ELF-1 (cell line): ENCODE results near the gene HSPA12B.

Experiments
- DNase-seq: peaks from one replicate; pipeline ENCODE4 v3.0.0-alpha.2; 2016; ENCODE audit warnings: low read depth, low spot score

Gene HSPA12B

GRCh38 chr20:3749087-3749688, 16.7 kb downstream of the HSPA12B start:
- DNase-seq = no peak

- peak; percentile 85 for DNase-seq
Observed at GRCh38 chr20:3749689-3750531, 17.4 kb downstream of the HSPA12B start.

GRCh38 chr20:3751305-3751674, 18.8 kb downstream of the HSPA12B start:
- no peak for DNase-seq

DNA sequence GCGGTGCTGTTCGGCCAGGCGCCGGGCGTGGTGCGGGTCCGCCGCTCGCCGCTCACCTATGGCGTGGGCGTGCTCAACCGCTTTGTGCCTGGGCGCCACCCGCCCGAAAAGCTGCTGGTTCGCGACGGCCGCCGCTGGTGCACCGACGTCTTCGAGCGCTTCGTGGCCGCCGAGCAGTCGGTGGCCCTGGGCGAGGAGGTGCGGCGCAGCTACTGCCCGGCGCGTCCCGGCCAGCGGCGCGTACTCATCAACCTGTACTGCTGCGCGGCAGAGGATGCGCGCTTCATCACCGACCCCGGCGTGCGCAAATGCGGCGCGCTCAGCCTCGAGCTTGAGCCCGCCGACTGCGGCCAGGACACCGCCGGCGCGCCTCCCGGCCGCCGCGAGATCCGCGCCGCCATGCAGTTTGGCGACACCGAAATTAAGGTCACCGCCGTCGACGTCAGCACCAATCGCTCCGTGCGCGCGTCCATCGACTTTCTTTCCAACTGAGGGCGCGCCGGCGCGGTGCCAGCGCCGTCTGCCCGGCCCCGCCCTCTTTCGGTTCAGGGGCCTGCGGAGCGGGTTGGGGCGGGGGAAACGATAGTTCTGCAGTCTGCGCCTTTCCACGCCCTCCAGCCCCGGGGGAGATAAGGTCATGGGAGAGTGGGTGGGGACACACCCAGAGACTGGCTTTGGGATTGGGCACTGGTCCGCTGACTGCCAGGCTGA, 19.3 kb downstream of the HSPA12B start:
- peak; percentile 84 for DNase-seq

DNA sequence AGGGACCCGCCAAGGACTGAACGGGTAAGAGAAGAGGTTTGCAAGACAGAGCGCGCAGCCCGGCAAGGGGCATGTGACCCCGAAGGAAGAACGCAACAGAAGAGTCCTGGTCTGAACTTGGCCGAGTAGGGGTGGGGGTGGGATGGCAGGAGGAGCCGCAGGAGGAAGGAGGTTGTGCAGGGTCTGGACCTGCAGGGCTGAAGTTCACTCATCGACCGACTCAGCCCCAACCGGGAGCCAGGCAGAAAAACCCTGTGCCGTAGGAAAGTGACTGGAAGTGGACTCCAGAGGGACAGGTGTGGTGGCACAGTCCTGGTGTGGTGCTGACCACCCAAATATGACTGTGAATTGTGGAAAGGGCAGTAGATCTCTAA, 19.9 kb downstream of the HSPA12B start:
- DNase-seq = no peak

GRCh38 chr20:3753098-3753497, 20.6 kb downstream of the HSPA12B start:
- peak; percentile 87 for DNase-seq

- DNase-seq = no peak
Observed at GRCh38 chr20:3753501-3754275, 21.2 kb downstream of the HSPA12B start.

DNA sequence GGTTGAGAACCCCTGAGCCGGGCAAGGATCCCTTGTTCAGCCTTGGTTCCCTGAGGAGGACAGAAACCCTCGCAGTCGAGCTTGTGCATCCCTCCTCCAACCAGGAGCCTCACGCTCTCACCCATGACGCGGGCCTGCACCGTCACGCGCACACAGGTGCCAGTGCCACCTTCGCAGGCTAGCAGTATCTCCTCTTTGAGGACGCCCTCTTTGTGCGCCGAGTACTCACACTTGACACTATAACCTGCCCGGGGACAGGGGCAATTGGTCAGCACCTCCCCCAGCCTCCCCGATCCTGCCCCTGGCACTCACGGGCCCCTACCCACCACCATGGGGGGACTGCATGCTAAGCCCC, 21.8 kb downstream of the HSPA12B start:
- DNase-seq = no peak

GRCh38 chr20:3755269-3755668, 22.8 kb downstream of the HSPA12B start:
- no peak for DNase-seq

- no peak for DNase-seq
Observed at GRCh38 chr20:3755814-3756480, 23.5 kb downstream of the HSPA12B start.

GRCh38 chr20:3757268-3757667, 24.8 kb downstream of the HSPA12B start:
- DNase-seq = no peak

- no peak for DNase-seq
Observed at GRCh38 chr20:3758566-3758965, 26.1 kb downstream of the HSPA12B start.

GRCh38 chr20:3759316-3759823, 26.9 kb downstream of the HSPA12B start:
- DNase-seq = no peak

GRCh38 chr20:3759884-3760283, 27.4 kb downstream of the HSPA12B start:
- no peak for DNase-seq

- no peak for DNase-seq
Observed at GRCh38 chr20:3760655-3761348, 28.3 kb downstream of the HSPA12B start.

DNA sequence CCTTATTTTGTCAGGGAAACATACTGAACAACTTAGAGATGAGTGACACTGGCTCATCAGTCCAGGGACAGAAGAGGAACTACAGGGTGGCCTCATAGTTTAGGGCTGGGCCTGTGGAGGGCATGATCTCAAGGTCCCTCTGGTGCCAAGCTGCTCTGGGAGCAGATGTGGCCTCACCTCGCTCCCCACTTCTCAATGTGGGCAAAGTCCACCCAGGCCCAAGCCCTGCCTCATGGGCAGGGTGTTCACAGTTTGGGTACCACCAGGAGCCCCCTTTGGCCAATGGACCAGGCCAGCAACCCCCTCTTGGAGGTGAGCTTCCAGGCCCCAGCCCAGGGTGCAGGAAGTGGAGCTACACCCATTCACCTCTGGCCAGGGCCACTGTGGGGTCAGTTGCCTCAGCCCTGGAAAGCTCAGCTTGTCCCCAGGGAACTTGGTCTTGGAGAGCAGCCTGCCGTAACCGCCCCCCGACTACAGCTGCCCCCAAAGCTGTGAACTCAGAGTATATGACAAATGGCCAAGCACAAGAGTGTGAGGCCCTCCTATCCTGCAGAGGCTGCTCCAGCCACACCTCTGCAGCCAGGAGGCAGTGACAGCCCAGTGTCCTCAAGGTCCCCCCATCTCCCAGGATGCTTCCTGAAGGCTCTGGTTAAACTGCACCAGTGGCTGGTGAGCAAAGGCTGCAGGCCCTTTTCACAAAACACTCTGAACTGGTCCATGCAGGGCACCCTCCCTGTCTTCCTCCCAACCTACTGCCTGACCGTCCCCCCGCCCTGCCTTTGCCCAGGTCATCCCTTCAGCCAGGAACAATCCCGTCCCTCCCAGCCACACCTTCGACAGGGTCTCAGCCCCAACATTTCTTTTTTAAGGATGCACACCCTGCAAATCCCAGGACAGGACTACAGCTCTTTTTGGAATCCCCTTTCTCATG, 31.5 kb downstream of the HSPA12B start:
- no peak for DNase-seq

DNA sequence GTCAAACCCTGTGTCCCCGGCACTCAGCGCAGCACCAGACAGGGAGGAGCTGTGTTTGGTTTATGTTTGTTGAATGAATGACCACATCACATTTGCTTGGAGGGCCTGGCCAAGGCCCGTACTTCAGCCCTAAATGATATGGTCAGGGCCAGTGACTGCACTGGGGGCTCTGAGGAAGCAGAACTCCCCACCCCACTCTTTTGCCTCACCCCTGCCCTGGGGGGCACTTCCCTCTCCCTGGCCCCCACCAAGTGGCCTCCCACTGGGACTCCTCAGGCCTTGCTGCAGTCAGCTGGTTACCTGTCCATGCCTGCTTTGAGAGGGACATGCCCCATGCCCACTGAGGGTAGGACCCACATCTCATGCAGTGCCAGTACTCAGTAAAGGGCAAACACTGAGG, 32.2 kb downstream of the HSPA12B start:
- no peak for DNase-seq

DNA sequence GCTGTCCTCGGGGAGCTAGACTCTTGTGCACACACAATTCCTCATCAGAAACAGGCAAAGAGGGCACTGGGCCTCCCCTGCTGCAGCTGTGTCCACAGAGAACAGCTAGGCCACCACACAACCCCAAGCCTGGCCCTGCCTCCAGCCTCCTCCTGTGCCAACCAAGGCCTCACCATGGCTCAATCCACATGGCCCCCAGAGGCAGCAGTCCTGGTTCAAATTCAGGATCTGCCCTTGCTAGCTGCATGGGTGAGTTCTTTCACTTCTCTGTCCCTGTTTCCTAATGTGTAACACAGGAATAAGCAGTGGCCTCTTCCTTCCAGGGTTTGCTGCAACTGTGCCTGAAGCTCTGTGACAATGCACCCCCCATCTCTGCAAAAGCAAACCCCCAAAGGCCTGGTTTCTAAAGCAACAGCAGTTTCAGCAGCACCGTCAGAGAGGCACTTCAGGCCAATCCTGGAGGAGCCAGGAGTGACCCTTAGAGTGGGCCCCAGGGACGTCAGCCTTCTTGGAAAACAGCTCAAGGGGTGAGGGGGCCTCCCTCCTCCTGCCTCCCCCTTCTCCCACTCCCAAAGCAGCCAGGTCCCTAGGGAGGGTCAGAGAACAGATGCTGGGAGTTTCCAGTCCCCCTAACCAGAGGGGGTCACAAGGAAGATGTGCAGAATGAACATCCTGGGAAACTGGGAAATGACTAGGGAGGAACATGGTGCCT, 32.8 kb downstream of the HSPA12B start:
- no peak for DNase-seq
